IPS DF 4.7 (cell line): Measurements from ENCODE around the gene PDZK1IP1.

Experiments used
- DNase-seq: peaks from one replicate; pipeline ENCODE4 v3.0.0-alpha.2; 2013; ENCODE audit warnings: low spot score; ENCODE audit errors: extremely low read depth

PDZK1IP1 gene, protein sequence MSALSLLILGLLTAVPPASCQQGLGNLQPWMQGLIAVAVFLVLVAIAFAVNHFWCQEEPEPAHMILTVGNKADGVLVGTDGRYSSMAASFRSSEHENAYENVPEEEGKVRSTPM

DNA sequence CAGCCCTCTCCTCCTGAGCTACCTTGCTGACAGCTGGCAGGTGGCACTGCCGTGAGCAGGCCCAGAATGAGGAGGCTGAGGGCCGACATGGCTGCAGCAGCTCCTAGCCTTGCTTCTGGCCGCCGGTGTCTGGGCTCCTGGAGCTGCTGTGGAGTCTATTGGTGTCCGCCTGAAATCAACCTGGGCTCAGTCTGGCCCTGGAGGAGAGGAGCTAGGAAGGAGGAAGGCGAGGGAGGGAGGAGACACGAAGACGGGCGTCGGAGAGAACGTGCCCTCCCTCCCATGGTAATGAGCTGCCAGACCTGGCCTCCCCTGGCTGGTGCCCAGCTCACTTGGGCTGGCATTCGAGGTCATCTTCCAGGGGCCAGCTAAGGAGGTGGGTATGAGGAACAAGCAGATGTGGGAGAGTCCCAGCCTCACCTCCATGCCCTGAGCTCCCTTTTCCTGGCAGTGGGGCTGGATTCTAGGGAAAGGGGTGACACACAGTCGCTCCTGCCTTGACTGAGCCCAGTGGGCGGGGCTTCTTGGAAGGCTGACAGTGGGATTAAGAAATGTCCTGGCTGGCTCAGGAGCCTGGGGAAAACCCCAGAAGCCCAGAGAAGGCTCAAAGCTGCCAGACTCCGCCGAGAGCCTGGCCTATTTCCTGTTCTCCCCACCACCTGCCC is at the start of gene PDZK1IP1:
PDZK1IP1 (minus strand) TSS at position 193 of the 665 bp plus-strand sequence; CDS start at position 89, 104 bp downstream.
- no peak for DNase-seq

DNA sequence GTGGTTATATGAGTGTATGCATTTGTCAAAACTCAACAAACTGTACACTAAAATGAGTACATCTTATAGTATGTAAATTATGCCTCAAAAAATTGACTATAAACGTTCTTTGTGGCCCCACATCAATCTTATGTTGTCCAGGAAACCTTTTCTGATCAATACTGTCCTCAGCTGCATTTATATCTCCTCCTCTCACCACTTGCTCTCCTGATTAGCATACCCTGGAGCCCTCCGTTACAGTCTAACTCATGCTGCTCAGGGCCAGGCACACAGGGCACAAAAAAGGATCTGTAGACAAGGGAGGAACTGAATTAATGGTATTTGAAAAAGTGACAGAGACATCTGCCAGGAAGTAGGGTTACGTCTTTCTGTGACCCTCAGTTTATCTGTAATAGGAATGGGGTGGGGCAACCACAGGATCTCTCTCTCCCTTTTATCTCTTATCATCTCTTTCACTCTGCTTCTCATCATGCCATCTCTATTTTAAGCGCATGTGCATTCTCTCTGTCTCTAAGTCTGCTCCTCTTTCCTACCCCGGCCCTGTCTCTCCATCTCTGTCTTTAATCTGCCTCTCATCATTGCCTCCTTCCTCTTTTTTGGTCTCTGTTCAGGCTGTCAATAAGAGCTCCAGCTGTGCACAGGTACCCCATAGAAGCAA is 49.2 kb upstream of the PDZK1IP1 start:
- no peak for DNase-seq

DNA sequence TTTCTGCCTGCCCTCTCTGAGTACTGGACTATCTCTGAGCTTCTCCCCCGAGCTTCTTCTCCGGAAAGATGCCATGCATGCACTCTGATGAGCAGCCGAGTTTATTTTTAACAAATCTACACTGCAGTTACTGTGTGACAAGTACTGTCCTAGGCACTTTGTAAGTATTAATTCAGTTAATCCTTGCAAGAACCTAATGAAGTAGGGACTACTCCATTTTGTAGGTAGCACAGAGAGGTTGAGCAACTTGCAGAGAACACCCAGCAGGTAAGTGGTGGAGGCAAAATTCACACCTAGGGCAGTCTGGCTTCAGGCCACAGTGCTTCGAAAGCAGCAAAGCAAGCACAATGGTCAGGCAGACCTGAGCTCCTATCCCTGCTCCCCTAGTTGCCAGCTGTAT is 46.0 kb upstream of the PDZK1IP1 start:
- no peak for DNase-seq

DNA sequence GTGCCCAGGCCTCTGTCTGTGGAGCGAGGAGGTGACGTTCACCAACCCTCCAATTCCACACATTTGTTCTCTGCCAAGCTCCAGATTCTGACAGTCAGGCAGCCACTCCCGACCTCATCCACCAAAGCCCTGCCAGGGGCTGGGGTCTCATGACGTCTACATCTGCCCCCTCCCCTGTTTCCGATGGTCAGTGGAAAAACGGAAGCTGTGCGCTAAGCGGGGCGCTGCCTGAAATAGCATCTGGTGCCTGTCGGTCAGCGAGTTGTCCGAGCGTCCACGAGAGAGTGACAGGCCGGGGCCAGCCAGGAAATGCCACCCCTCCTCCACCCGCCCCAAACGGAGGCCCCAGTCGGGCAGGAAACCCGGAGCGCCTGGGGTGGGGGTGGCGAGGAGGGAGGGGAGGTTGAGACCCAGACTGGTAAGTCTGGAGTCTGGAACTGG is 45.4 kb upstream of the PDZK1IP1 start:
- no peak for DNase-seq

DNA sequence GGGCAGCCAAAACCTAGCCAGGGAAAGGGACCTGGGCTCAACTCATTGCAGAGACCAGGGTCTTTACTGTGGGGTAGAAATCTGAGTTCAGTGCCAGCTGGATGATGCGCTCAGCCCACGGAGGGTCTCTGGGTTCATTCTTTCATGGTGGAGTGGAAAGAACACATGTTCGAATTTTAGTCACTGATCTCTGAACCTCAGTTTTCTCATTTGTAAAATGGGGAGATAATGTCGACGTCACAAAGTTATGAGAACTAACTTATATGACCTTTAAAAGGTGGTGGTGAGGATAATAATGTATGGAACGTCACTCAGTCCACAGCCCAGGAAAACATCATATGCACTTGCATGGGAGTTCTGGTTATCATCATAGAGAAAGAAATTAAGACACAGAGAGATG is 43.4 kb upstream of the PDZK1IP1 start:
- DNase-seq: no peak

DNA sequence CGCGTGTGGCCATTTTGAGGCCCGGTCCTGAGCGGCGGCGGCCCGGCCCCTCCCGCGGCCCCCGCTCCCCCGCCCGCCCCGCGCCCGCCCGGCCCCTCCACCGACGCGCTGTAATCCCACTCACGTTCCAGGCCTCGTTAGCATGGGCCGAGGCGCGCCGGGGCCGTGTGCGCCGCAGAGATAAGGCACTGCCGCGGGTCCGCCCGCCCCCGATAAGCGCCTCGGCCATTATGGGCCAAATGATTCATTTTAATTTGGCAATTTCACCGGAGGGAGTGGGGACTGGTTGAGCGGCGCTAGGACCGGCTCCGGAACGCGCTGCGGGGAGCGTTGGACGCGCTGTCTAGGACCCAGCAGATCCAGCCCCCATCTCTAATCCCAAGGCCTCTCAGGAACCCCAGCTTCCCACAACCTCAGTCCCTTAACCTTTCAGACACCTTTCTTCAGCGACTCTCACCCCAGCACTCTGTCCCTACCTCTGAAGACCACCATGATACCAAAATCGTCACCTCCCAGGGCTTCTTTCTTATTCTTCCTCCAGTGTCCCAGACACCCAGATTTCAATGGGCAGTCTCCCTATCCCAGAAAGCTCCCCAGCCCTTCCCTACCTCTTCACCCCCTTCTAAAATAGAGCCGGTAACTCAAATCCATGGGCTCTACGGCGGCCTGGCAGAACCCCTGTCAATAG is 42.5 kb upstream of the PDZK1IP1 start, which contains the start of gene TAL1:
TAL1 (minus strand) TSS at position 39 of the 688 bp plus-strand sequence. CDS start 6,337 bp downstream, outside the sequence.
- no peak for DNase-seq

DNA sequence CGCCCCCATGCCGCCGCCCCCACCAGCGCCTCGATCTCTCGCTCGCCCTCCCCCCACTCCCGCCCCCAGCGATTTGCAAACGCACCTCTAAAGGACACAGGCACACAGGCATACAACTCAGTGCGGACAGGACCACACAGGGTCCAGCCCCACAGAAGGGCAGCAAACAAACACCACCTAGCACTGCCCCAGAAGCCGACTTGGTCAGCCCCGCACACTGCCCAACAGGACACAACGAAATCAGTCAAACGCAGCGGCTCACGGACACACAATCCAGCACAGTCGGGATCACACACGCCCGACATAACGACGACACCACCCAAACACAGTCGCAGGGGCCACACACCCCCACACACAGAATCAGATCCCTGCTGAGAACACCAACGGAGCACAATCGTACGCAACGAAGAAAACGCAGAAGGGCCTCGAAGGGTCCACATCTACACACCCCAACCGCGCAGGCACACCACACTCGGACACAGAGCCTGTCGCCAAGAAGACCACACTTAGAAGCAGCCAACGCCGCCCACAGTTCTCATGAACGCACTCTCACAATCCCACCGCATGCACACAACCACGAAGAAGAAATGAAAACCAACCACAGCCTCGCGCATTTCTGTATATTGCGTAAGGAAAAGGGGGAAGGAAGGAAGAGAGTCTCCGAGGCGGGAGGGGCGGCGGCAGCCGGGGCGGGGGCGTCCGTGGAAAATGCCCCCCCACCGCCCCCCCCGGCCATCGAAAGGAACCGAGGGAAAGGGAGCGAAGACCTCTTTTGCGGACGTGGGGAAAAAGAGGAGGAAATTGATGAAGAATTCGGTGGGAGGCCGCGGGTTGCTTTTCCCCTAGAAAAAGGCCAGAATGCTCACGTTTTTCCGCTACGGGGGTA is 41.7 kb upstream of the PDZK1IP1 start:
- DNase-seq: no peak

DNA sequence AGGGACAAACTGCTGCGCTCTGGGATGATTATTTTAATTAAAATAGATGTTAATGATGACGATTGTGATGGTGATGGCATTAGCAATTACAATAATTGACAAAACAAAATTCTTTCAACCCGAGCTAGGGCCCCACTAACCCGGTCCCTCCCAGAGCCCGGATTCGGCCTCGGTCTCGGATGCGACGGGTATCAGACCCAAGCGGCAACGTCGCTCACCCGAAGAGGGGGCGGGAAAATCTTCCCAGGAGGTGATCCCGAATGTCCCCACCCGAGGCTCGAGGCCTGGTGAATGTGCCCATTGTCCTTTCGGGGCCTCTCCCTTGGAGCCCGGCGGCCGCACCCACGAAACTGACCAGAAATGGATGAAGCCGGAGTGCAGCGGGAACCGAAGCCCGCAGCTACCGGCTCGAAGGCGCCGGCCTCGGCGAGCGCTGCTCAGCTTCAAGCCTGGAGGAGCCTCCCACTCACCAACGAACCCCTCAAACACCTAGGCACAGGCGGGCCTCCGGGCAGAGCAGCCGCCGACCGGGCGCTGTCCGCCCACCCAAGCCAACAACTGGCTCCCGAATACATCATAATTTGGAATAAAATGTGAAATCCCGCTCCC is 41.0 kb upstream of the PDZK1IP1 start:
- DNase-seq: no peak

DNA sequence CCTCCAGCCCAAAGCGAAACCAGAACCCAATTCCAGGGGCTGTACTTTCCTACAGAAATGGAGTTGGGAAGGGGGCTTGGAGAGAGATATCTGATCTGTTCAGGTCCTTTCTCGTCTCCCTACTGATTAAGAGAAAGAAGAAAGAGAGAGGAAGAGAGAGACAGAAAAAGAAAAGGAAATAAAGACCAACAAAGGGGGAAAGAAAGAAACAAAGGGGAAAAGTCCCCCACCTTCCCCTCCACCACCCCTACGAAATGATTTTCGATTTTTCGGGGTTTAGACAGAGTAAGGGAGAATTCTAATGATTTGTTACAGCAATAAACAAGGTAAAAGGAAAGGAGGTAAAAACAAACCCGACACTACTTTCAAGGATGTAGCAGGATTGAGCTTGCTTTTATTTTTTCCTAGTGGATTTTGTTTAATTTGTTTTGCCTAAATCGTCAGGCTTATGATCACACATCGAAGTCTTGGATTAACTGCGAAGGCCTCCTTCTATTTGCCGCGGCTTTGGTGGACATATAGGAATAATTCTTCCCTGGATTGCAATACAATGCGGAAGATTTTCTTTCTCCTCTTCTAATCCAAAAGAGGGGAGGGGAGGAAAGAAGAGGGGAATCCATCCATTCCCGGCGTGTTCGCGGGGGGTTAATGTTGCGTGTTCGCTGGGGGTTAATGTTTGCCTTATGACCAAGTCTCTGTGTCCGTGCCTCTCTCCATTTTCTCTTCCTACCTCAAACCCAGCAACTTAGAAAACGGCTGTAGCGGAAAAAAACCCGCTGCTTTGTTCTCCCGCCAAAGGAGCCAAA is 40.3 kb upstream of the PDZK1IP1 start:
- DNase-seq: no peak

DNA sequence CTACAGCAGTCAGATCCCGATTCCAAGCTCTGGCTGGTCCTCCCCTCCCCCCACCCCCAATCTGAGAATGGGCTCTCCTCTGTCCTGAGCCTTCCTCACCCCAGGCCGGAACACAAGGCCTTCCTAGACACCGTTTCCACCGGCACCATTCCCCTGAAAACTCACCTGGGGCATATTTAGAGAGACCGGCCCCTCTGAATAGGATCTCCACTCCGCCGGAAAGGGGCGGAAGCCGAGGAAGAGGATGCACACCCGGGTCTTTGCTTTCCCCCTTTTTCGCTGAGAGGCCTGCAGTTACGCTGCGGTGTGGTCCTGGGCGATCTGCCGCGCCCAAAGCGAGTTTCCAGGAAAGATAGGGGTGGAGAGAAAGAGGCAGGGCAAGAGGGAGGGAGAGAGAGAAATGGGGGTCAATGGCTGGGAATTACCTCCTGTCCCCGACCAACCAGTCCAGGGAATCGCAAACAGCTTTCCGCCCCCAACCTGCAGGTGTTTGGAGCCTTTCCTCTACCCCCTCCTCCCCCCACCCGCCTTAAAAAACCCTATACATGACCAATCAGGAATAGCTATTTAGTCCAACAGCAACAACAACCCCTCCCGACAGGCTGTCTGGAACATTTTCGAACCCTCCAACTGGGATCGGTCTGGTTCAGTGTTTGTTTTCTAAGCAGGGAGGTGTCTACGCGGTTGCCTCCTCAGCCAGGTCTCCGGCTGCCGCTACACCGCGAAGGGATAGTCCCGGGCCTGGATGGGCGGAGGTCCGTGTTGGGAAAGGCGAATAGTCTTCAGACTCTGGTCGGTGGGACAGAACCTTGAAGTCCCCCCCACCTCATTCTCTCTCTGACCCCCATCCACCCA is 39.4 kb upstream of the PDZK1IP1 start:
- no peak for DNase-seq

DNA sequence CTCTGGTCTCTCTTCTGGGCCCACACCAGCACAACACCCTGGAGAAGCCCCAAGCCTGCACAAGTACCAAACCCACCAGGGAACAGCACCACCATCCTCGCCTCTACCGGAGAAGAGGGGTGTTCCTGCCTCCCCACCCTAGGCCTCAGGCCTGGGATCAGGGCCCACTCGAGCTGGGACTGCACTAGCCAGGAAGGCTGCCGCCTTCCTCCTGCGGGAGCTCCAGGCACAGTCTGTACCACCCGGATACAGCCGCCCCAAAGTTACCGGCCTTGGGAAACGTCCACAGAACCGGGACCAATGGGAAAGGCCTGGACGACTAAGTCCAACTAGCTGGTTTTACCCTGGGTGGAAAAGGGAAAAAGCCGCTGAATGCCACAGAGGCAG is 38.8 kb upstream of the PDZK1IP1 start:
- DNase-seq: no peak

DNA sequence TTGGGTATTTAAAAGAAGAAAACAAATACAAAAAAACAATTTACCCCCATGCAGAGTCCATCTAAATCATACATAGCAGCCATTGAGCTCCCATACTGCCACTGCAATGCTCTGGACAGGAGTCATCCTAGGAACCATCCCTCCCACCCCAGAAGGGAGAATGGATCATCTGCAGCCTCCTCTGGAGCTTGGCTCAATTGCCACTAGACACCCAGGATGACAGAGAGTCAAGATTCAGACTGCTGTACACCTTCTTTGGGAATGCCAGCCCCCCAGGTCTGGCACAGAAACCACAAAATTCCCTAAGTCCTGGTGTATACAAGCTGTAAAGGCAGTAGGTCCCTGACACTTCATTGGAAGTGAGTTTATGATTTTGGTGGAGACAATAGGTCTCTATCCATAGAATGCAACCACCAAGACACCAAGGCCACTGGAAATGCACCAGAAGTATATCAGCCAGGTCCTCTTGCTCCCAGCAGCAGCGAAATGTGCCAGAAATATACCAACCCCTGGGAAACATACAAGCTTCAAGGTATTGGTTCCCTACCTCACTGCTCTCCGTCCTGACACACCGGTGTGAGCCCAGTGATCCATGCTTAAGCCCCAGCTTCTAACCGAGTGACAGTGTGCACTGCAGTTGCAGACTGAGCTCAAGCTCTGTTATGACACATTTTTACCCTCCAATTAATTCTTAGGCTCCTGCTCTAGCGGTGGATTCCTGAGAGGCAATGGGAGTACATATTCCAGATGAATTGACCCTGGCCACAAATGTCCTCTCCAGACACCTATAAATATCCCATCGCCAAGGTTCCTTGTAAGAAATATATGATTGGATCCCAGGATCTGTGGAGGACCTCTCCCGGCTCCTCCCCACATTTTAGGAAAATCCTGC is 37.8 kb upstream of the PDZK1IP1 start:
- DNase-seq: no peak

DNA sequence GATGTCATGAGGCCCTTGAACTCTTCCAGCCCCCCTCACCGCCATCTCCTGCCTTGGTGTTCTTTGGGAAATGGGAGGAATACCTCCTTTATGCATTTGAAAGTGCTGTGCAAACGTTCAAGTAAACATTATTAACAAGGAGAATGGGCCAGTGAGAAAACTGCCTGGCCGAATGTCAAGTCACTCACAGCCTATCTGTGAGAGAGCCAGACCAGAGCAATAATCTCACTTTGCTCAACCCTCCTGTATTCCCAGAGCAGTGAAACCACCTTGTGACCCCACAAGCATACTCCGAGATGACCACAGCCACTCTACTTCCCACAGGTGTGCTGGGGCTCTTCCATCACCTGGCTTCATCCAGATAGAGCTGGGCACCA is 37.0 kb upstream of the PDZK1IP1 start:
- no peak for DNase-seq

DNA sequence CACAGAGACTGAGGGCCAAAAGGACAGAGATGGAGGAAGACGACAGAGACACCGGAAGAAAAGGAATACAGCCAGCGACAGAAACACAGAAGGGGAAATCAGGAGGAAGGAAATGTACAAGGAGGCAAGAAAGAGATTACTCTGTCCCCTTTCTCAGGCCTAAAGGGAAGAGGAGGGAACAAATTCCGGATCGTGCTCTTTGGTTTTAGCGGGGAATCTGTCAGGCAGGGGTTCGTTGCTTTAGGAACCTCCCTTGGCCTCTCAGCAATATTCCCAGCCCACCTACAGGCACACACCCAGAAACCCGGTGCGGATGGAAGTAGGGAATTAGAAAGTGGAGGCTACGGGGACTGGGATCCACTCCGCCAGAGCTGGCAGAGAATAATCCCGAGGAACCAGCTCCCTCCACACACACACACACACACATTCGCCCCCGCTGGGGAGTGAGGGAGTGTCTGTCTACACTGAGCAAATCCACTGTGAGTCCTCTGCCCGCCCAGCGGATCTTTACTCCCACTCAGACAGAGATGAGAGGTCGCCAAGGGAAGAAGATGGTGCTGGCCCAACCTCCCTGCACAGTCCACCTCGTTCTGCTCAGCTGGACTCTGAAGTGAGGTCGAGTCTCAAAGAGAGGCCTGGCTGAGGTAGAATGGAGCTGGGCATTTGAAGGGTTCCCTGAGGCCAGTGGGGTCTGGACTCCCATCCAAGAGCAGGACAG is 36.4 kb upstream of the PDZK1IP1 start:
- no peak for DNase-seq

DNA sequence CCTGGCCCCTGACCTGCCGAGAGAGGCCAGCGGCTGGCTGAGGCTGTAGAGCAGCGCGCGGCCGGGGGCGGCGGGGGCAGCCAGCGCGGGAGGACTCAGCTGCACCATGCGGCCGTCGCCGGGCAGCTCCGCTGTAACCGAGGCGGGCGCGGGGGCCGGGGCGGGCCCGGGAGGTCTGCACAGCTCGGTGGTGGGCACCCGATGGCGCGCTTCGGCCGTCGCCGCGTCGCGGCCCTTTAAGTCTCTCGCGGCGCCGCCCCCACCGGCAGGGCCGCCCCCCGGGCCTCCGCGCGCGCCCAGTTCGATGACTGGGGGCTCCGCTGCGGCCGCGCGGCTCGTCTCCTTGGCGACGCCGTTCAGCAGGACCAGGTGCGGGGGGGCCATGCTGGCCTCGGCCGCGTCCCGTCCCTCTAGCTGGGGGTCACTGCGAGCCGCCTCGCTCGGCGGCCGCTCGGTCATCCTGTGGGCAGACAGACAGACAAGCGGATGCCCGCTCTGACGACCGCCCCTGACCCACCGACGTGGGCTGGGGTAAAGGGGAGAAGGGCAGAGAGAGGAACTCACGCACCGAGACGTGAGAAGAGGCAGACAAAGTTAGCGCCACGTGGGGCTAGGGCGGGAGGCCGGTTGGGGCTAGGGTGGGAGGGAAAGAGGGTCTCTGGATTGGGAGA is 35.7 kb upstream of the PDZK1IP1 start:
- no peak for DNase-seq

DNA sequence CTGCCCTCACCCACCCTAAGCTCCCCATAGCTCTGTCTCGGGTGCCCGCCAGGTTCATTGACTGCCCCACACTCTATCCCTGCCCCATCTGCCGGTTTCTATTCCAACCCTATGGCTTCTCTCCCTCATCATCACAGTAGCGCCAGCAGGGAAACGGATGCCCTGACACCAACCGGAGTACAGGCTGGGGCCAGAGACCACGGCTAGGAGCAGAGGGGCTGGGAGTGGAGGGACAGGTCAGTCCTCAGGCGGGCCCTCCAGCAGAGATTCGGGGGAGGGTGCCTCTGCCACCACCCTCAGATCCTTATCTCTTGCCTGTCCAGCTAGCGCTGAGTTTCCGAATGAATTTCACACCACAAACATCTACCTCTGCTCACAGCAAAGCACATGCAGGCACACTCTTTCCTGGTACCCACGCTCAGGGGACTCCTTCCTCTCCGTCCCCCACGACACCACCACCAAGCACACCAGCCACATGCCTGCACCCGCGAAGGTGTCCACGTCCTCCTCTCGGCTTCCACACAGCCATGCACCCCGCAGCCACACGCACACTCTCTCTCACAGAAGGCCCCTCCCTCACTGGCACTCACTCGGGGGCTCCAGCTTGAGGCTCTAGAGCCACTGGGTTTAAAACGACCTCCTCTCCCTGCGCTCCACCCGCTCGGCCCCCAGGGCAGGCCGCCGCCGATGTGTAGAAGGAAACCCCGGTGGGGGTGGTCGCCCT is 35.0 kb upstream of the PDZK1IP1 start:
- no peak for DNase-seq
